A549 (cell line): ENCODE measurements around the gene EXOC4. TPM values are rescaled to one million over a fixed set of nuclear protein-coding genes. Genes with fewer than 3 reads are reported as not detected.

Experiments used
- ATAC-seq, 2 experiments: fragments of 200-7000 bp in 1 of 2; fragments of >200 bp in 1 of 2; cut with Nextera tagmentation in 1 of 2; cut with Tn5 transposase in 1 of 2; 3 replicates each; pipeline versions ENCODE4 v1.8.0 to v1.9.1; 2018 to 2020; ENCODE audit warnings: mild to moderate bottlenecking in 1 of 2, moderate library complexity in 1 of 2
- CTCF ChIA-PET: fragments of 300-600 bp; sonication (Branson Sonifier 250); formaldehyde crosslinking; extraction: SDS; loops from one replicate; lab custom pipeline; 2021; ENCODE audit warnings: antibody characterized with exemption, inconsistent platforms; lab: Yijun Ruan, JAX
- POLR2A ChIA-PET: fragments of 350-600 bp; formaldehyde crosslinking; extraction: SDS; loops from one replicate; lab custom pipeline; 2021; ENCODE audit warnings: antibody characterized with exemption, inconsistent platforms; lab: Yijun Ruan, JAX
- DNase-seq, 2 experiments: peaks; one replicate each; pipeline versions ENCODE4 v3.0.0 to v3.0.0-alpha.2; 2011 to 2016; ENCODE audit warnings: low read depth in 1 of 2, low spot score in 1 of 2
- FAIRE-seq: peaks from 2 replicates; lab custom pipeline; 2011; peaks lifted over from hg19 to GRCh38; lab: Jason Lieb, UNC
- H3K27ac ChIP-seq, 2 experiments: fragments of >200 bp; sonication (Bioruptor Twin); formaldehyde crosslinking; 3 replicates each; pipeline ENCODE4 v1.5.1; 2016 to 2017
- H3K4me1 ChIP-seq: fragments of >200 bp; sonication (Bioruptor Twin); formaldehyde crosslinking; 3 replicates; pipeline ENCODE4 v1.6.1; 2016
- H3K4me2 ChIP-seq: fragments of >200 bp; sonication (Bioruptor Twin); formaldehyde crosslinking; 3 replicates; pipeline ENCODE4 v1.6.1; 2016
- H3K4me3 ChIP-seq: fragments of >200 bp; sonication (Bioruptor Twin); formaldehyde crosslinking; 3 replicates; pipeline ENCODE4 v1.5.1; 2016
- H3K9me3 ChIP-seq: fragments of >200 bp; sonication (Bioruptor Twin); formaldehyde crosslinking; 3 replicates; pipeline ENCODE4 v1.6.1; 2016
- ATOH8 ChIP-seq: fragments of 250-450 bp; sonication (Bioruptor Pico); IDR thresholded peaks from 2 replicates; pipeline ENCODE4 v1.5.0; 2020; ENCODE audit warnings: low read depth, mild to moderate bottlenecking, moderate library complexity
- BHLHE40 ChIP-seq: IDR thresholded peaks from 2 replicates; pipeline ENCODE4 v1.6.1; 2012; ENCODE audit warnings: low read depth, low read length, inconsistent platforms
- CEBPB ChIP-seq, 2 experiments: fragments of >200 bp in 1 of 2; sonication (Bioruptor Twin) in 1 of 2; formaldehyde crosslinking in 1 of 2; IDR thresholded peaks; 2 replicates each; pipeline ENCODE4 v1.6.1; 2012 to 2016
- CHD4 ChIP-seq: fragments of 200-600 bp; sonication (generic); IDR thresholded peaks from 2 replicates; pipeline ENCODE4 v1.6.1; 2016; ENCODE audit warnings: antibody characterized with exemption, mild to moderate bottlenecking, borderline replicate concordance
- CTCF ChIP-seq: fragments of >200 bp; sonication (Bioruptor Twin); formaldehyde crosslinking; IDR thresholded peaks from 3 replicates; pipeline ENCODE4 v1.5.1; 2016
- EP300 ChIP-seq, 2 experiments: fragments of >200 bp; sonication (Bioruptor Twin); formaldehyde crosslinking; IDR thresholded peaks; 2 replicates in 1 of 2; 3 replicates in 1 of 2; pipeline ENCODE4 v1.6.1; 2016 to 2017
- ESRRA ChIP-seq: fragments of 150-350 bp; IDR thresholded peaks from 2 replicates; pipeline ENCODE4 v1.6.1; 2014; ENCODE audit warnings: mild to moderate bottlenecking, low read length, borderline replicate concordance
- FOSL2 ChIP-seq, 2 experiments: fragments of 450-650 bp in 1 of 2; fragments of >200 bp in 1 of 2; sonication (Bioruptor Twin) in 1 of 2; formaldehyde crosslinking; IDR thresholded peaks; 2 replicates each; pipeline versions ENCODE4 v1.5.0 to v1.6.1; 2016 to 2020; ENCODE audit warnings: mild to moderate bottlenecking in 1 of 2, moderate library complexity in 1 of 2
- GATA3 ChIP-seq: IDR thresholded peaks from 2 replicates; pipeline ENCODE4 v1.6.1; 2012; ENCODE audit warnings: borderline replicate concordance
- HEYL ChIP-seq: fragments of 250-450 bp; sonication (Bioruptor Pico); IDR thresholded peaks from 2 replicates; pipeline ENCODE4 v1.8.0; 2021; ENCODE audit warnings: mild to moderate bottlenecking, moderate library complexity
- HOXB13 ChIP-seq: fragments of 250-450 bp; sonication (Bioruptor Pico); IDR thresholded peaks from 2 replicates; pipeline ENCODE4 v1.5.0; 2020; ENCODE audit warnings: low read depth, mild to moderate bottlenecking, moderate library complexity
- HOXB5 ChIP-seq: fragments of 250-450 bp; sonication (Bioruptor Pico); IDR thresholded peaks from 2 replicates; pipeline ENCODE4 v1.5.0; 2020; ENCODE audit warnings: mild to moderate bottlenecking, moderate library complexity
- JUN ChIP-seq, 2 experiments: fragments of >200 bp; sonication (Bioruptor Twin); formaldehyde crosslinking; IDR thresholded peaks; 2 replicates in 1 of 2; 3 replicates in 1 of 2; pipeline ENCODE4 v1.6.1; 2016 to 2017
- JUNB ChIP-seq: fragments of >200 bp; sonication (Bioruptor Twin); formaldehyde crosslinking; IDR thresholded peaks from 2 replicates; pipeline ENCODE4 v1.6.1; 2016
- KDM5A ChIP-seq: fragments of 200-600 bp; sonication (generic); IDR thresholded peaks from 2 replicates; pipeline ENCODE4 v1.6.1; 2016; ENCODE audit warnings: antibody characterized with exemption, mild to moderate bottlenecking
- MYC ChIP-seq: IDR thresholded peaks from 2 replicates; pipeline ENCODE4 v1.6.1; 2012; ENCODE audit warnings: mild to moderate bottlenecking, inconsistent platforms, low read length, improper control_type of control experiment, borderline replicate concordance
- NFE2L2 ChIP-seq: fragments of 150-350 bp; conservative IDR thresholded peaks from 2 replicates; pipeline ENCODE4 v1.6.1; 2014; ENCODE audit warnings: low read length
- NPAS2 ChIP-seq: fragments of 250-450 bp; sonication (Bioruptor Pico); IDR thresholded peaks from 2 replicates; pipeline ENCODE4 v1.8.0; 2022; ENCODE audit warnings: mild to moderate bottlenecking, moderate library complexity, borderline replicate concordance
- PBX3 ChIP-seq: IDR thresholded peaks from 2 replicates; pipeline ENCODE4 v1.6.1; 2012
- POLR2A ChIP-seq: IDR thresholded peaks from 2 replicates; pipeline ENCODE4 v1.6.1; 2012; ENCODE audit warnings: mild to moderate bottlenecking, low read length
- RNF2 ChIP-seq: fragments of 200-600 bp; sonication (generic); IDR thresholded peaks from 2 replicates; pipeline ENCODE4 v1.6.1; 2016; ENCODE audit warnings: low read depth, mild to moderate bottlenecking, antibody characterized with exemption, moderate library complexity, borderline replicate concordance
- USF2 ChIP-seq: fragments of 450-650 bp; IDR thresholded peaks from 2 replicates; pipeline ENCODE4 v1.6.1; 2014; ENCODE audit warnings: antibody characterized with exemption
- WGBS: methylation state at CpG from one replicate; pipeline ENCODE4 v1.1.6; 2017; ENCODE audit errors: missing lambda C conversion rate; 5-methylcytosine and 5-hydroxymethylcytosine counted together
- polyA plus RNA-seq, 4 experiments: library from polyadenylated mRNA; depleted of rRNA in 3 of 4; stranded (reverse); fragments of >200 nt; fragmentation: RNase III in 1 of 4; extraction: RNeasy Plus Mini Kit Qiagen cat#74134 plus additional on column Dnase treatment in 1 of 4; gene quantifications; 2 replicates in 3 of 4; 3 replicates in 1 of 4; pipeline ENCODE4 v1.2.3, GENCODE V29; 2011 to 2017
- TF ChIP-seq, protein P1 (sequence below): fragments of >200 bp; sonication (Bioruptor Twin); formaldehyde crosslinking; IDR thresholded peaks from 3 replicates; pipeline ENCODE4 v1.6.1; 2016

Gene EXOC4
- polyA plus RNA-seq, 2 of the 4 experiments (the other 2 are of a cell fraction), result 33.4 to 73.1 TPM

GRCh38 chr7:134034652-134035051 is 781.8 kb downstream of the EXOC4 start:
- TF ChIP-seq FOSL2 (IDR thresholded peaks at IDR 0.05), result peak; percentile 36; the same call in 1 of the 2 replicates
- peak; percentile 71 for TF ChIP-seq FOSL2 (CRISPR knock-in tag; IDR thresholded peaks at IDR 0.05)
- TF ChIP-seq CEBPB (IDR thresholded peaks at IDR 0.05), result peak in 1 of 2 experiments; percentile 56; a peak in 1 of 4 replicates
- no peak for TF ChIP-seq HOXB13 (CRISPR knock-in tag)
- peak; percentile 48; the same call in 1 of the 2 replicates for TF ChIP-seq GATA3
- no peak for TF ChIP-seq JUN (IDR thresholded peaks at IDR 0.05)
- no peak for TF ChIP-seq NFE2L2
- TF ChIP-seq JUNB, result peak; percentile 53
- TF ChIP-seq, all 56 proteins: peak for 4
- ATAC-seq (peak; percentile 78 to 84), DNase-seq (peak in 1 of 2 experiments; percentile 75), FAIRE-seq (peak; percentile 51)
- POLR2A ChIA-PET, result interaction anchor here (0.7 kb wide), 1 partner anchor 276 kb away, joined by 4 read pairs; no protein-coding TSS in a partner anchor
- no peaks in the 10 kb centered on the region for H3K9me3 ChIP-seq
- peak overlapping the region; percentile 32; the same call in 2 of the 3 replicates for H3K4me2 ChIP-seq
- CTCF ChIA-PET, result interaction anchor here (1.0 to 1.5 kb wide), 3 partner anchors 10 to 386 kb away, joined by 4 to 5 read pairs (median 4); no protein-coding TSS in a partner anchor
- peaks cover 12% of the 10 kb centered on the region; the same call in 1 of the 3 replicates for H3K4me1 ChIP-seq
- WGBS, result 20% methylated on average over 3 of the region's 3 CpGs
- H3K27ac ChIP-seq, result no peak overlapping the region
- no peak overlapping the region for H3K4me3 ChIP-seq

- Histone ChIP-seq H3K4me1 (peaks cover 12% of the 10 kb centered on the region; the same call in 1 of the 3 replicates), H3K27ac (no peak overlapping the region), H3K4me3 (no peak overlapping the region), H3K4me2 (no peak overlapping the region), H3K9me3 (no peaks in the 10 kb centered on the region)
- ATAC-seq (no peak), DNase-seq (no peak), FAIRE-seq (no peak)
- WGBS, result 92% methylated on average over 4 of the region's 4 CpGs
- CTCF ChIA-PET, result interaction anchor here (1.7 to 1.8 kb wide), 2 partner anchors 10 to 23 kb away, joined by 3 to 4 read pairs; no protein-coding TSS in a partner anchor
- POLR2A ChIA-PET, result no interaction called here
- no peak for TF ChIP-seq CEBPB (IDR thresholded peaks at IDR 0.05)
- no peak for TF ChIP-seq CHD4
- no peak for TF ChIP-seq HOXB5 (CRISPR knock-in tag)
- TF ChIP-seq PBX3, result no peak
- TF ChIP-seq CTCF, result no peak
- no peak for TF ChIP-seq GATA3
- TF ChIP-seq HOXB13 (CRISPR knock-in tag), result no peak
- no peak for TF ChIP-seq RNF2
- TF ChIP-seq EP300 (IDR thresholded peaks at IDR 0.05), result no peak
- TF ChIP-seq, protein P1, sequence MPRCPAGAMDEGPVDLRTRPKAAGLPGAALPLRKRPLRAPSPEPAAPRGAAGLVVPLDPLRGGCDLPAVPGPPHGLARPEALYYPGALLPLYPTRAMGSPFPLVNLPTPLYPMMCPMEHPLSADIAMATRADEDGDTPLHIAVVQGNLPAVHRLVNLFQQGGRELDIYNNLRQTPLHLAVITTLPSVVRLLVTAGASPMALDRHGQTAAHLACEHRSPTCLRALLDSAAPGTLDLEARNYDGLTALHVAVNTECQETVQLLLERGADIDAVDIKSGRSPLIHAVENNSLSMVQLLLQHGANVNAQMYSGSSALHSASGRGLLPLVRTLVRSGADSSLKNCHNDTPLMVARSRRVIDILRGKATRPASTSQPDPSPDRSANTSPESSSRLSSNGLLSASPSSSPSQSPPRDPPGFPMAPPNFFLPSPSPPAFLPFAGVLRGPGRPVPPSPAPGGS, result no peak
- no peak for TF ChIP-seq ATOH8 (CRISPR knock-in tag)
- TF ChIP-seq USF2, result no peak
- no peak for TF ChIP-seq HEYL (CRISPR knock-in tag)
- TF ChIP-seq KDM5A, result no peak
- no peak for TF ChIP-seq FOSL2 (IDR thresholded peaks at IDR 0.05)
- no peak for TF ChIP-seq FOSL2 (CRISPR knock-in tag; IDR thresholded peaks at IDR 0.05)
- no peak for TF ChIP-seq NPAS2 (CRISPR knock-in tag)
- no peak for TF ChIP-seq POLR2A
- no peak for TF ChIP-seq ESRRA
- no peak for TF ChIP-seq MYC
- no peak for TF ChIP-seq BHLHE40
Observed at GRCh38 chr7:134037991-134038390, 785.1 kb downstream of the EXOC4 start.
